A673 (cell line): Measurements from ENCODE around the gene PKNOX2. TPM values are rescaled to one million over a fixed set of nuclear protein-coding genes. Genes with fewer than 3 reads are reported as not detected.

Experiments
- BruUV-seq: library from RNA; stranded (reverse); fragments of 400-500 nt; replicated peaks from 2 replicates; lab custom pipeline; 2021; lab: Mats Ljungman, UMichigan
- CTCF ChIA-PET: fragments of 300-600 bp; sonication (Branson Sonifier 250); formaldehyde crosslinking; loops from one replicate; lab custom pipeline; 2022; ENCODE audit warnings: antibody characterized with exemption; lab: Charles Lee
- POLR2A ChIA-PET: fragments of 300-600 bp; sonication (Branson Sonifier 250); formaldehyde crosslinking; loops from one replicate; lab custom pipeline; 2022; ENCODE audit warnings: antibody characterized with exemption; ENCODE audit not compliant: low non-redundant PET; lab: Charles Lee
- DNase-seq: peaks from one replicate; pipeline ENCODE4 v3.0.0-alpha.2; 2015; ENCODE audit warnings: low spot score
- H3K27ac ChIP-seq: fragments of 200-600 bp; sonication (generic); 2 replicates; pipeline ENCODE4 v1.5.1; 2016; ENCODE audit warnings: mixed run types, low read depth, mild to moderate bottlenecking, mixed read lengths, antibody characterized with exemption, low read length; ENCODE audit not compliant: poor library complexity, severe bottlenecking
- H3K27me3 ChIP-seq: fragments of 200-600 bp; sonication (generic); replicated peaks from 2 replicates; pipeline ENCODE4 v1.6.1; 2017; ENCODE audit warnings: mixed run types, low read depth, mild to moderate bottlenecking, mixed read lengths, antibody characterized with exemption, low read length; ENCODE audit not compliant: insufficient read depth, poor library complexity
- H3K36me3 ChIP-seq: fragments of 200-600 bp; sonication (generic); 2 replicates; pipeline ENCODE4 v1.6.1; 2016; ENCODE audit warnings: mixed run types, mild to moderate bottlenecking, mixed read lengths, antibody characterized with exemption, low read length; ENCODE audit not compliant: insufficient read depth, poor library complexity, severe bottlenecking
- H3K4me1 ChIP-seq: fragments of 200-600 bp; sonication (generic); 2 replicates; pipeline ENCODE4 v1.6.1; 2017; ENCODE audit warnings: mixed run types, mild to moderate bottlenecking, mixed read lengths, antibody characterized with exemption, low read length; ENCODE audit not compliant: insufficient read depth, poor library complexity, severe bottlenecking
- H3K4me3 ChIP-seq: fragments of 200-600 bp; sonication (generic); 2 replicates; pipeline ENCODE4 v1.5.1; 2016; ENCODE audit warnings: low read depth, mixed run types, mild to moderate bottlenecking, mixed read lengths, low read length; ENCODE audit not compliant: poor library complexity, severe bottlenecking
- H3K9me3 ChIP-seq: fragments of 200-600 bp; sonication (generic); 2 replicates; pipeline ENCODE4 v1.6.1; 2016; ENCODE audit warnings: mixed run types, low read depth, mild to moderate bottlenecking, mixed read lengths, antibody characterized with exemption, low read length; ENCODE audit not compliant: poor library complexity, severe bottlenecking
- EZH2 ChIP-seq: fragments of 200-600 bp; sonication (generic); IDR thresholded peaks from 2 replicates; pipeline ENCODE4 v1.6.1; 2017; ENCODE audit warnings: borderline replicate concordance, low read depth, mild to moderate bottlenecking, mixed read lengths, antibody characterized with exemption, low read length; ENCODE audit not compliant: poor library complexity, severe bottlenecking
- intact Hi-C: fragments of 100-400 bp; cut with micrococcal nuclease; formaldehyde crosslinking; loops from one replicate; pipeline ENCODE4 v1.10.0; 2022; ENCODE audit not compliant: unreplicated experiment
- total RNA-seq: library from RNA; stranded (reverse); gene quantifications from 2 replicates; pipeline ENCODE4 v1.2.3, GENCODE V29; 2021
- TF ChIP-seq, protein P1 (sequence below): fragments of 300-800, 200-600 bp; sonication (generic); conservative IDR thresholded peaks from 2 replicates; pipeline ENCODE4 v1.5.1; 2017; ENCODE audit warnings: low read depth, mild to moderate bottlenecking, antibody characterized with exemption, low read length, moderate library complexity, mixed read lengths

Gene PKNOX2
- total RNA-seq, 1 experiment from 2014 or later, result 1.1 TPM

GRCh38 chr11:125165843-125166763, 1.6 kb downstream of the PKNOX2 start:
- Histone ChIP-seq H3K4me1 (peaks cover 6% of the 10 kb centered on the region), H3K4me3 (peak overlapping the region; percentile 55), H3K27me3 (peaks cover 14% of the 10 kb centered on the region), H3K36me3 (no peaks in the 10 kb centered on the region), H3K9me3 (no peaks in the 10 kb centered on the region), H3K27ac (no peak overlapping the region)
- intact Hi-C loops, result loop anchor here (2.0 kb wide), 1 partner anchor 239 kb away; no protein-coding TSS in a partner anchor
- ChIA-PET CTCF (interaction anchor here (1.2 kb wide), 1 partner anchor 180 kb away, joined by 3 read pairs; no protein-coding TSS in a partner anchor), POLR2A (interaction anchor here (0.7 kb wide), 1 partner anchor 203 kb away, joined by 3 read pairs; no protein-coding TSS in a partner anchor)
- TF ChIP-seq, protein P1, sequence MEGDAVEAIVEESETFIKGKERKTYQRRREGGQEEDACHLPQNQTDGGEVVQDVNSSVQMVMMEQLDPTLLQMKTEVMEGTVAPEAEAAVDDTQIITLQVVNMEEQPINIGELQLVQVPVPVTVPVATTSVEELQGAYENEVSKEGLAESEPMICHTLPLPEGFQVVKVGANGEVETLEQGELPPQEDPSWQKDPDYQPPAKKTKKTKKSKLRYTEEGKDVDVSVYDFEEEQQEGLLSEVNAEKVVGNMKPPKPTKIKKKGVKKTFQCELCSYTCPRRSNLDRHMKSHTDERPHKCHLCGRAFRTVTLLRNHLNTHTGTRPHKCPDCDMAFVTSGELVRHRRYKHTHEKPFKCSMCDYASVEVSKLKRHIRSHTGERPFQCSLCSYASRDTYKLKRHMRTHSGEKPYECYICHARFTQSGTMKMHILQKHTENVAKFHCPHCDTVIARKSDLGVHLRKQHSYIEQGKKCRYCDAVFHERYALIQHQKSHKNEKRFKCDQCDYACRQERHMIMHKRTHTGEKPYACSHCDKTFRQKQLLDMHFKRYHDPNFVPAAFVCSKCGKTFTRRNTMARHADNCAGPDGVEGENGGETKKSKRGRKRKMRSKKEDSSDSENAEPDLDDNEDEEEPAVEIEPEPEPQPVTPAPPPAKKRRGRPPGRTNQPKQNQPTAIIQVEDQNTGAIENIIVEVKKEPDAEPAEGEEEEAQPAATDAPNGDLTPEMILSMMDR, result no peak
- TF ChIP-seq EZH2, result no peak
- BruUV-seq, result no TSS peak
- no peak for DNase-seq

DNA sequence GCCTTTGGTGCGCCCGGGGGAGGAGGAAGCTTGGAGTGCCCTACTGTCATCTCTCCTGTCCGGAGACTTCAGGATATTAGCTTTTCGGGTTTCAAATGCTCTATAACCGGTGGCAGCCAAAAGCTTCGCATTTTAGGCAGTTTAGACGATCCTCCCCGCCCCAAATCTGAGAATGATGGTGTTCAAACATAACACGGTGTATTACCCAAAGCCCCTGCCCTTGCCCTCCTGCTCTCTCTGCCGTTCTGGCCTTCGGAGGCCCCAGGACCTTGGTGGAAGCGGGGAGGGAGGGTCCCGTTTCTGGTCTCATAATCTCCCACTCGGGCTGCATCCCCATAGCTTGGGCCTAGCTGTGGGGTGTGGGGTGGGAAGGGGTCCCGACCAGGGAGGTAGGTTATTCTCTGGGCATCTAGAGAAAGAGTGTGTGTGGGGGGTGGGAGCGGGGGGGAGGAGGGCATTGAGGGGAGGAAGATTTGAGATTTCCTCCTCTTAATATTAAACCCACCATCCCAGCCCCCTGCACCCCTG, 2.3 kb downstream of the PKNOX2 start:
- Histone ChIP-seq H3K36me3 (no peaks in the 10 kb centered on the region), H3K9me3 (no peaks in the 10 kb centered on the region), H3K4me1 (peaks cover 6% of the 10 kb centered on the region), H3K27ac (no peak overlapping the region), H3K27me3 (peaks cover 14% of the 10 kb centered on the region), H3K4me3 (no peak overlapping the region)
- POLR2A ChIA-PET, result no interaction called here
- BruUV-seq, result no TSS peak
- CTCF ChIA-PET, result interaction anchor here (1.2 kb wide), 1 partner anchor 179 kb away, joined by 3 read pairs; no protein-coding TSS in a partner anchor
- TF ChIP-seq, protein P1, result no peak
- no peak for TF ChIP-seq EZH2
- intact Hi-C loops, result no loop called here
- DNase-seq, result no peak

- POLR2A ChIA-PET, result no interaction called here
- Histone ChIP-seq H3K4me3 (no peak overlapping the region), H3K9me3 (no peaks in the 10 kb centered on the region), H3K36me3 (no peaks in the 10 kb centered on the region), H3K4me1 (peaks cover 6% of the 10 kb centered on the region), H3K27ac (no peak overlapping the region), H3K27me3 (peaks cover 14% of the 10 kb centered on the region)
- TF ChIP-seq EZH2, result no peak
- TF ChIP-seq, protein P1, result no peak
- CTCF ChIA-PET, result interaction anchor here (1.2 kb wide), 1 partner anchor 179 kb away, joined by 3 read pairs; no protein-coding TSS in a partner anchor
- no peak for DNase-seq
- intact Hi-C loops, result no loop called here
- no TSS peak for BruUV-seq
These were observed 2.9 kb downstream of the PKNOX2 start for GRCh38 chr11:125167292-125167953.
